ENCODE measurements around the gene SLC10A7. TPM values are rescaled to one million over a fixed set of nuclear protein-coding genes. Genes with fewer than 3 reads are reported as not detected.

SLC10A7 gene
- total and polyA plus RNA-seq, 8 donors: 1.8 to 36.0 (median 10.4) TPM

GRCh38 chr4:146318894-146319293, 202.8 kb downstream of the SLC10A7 start:
- Histone ChIP-seq H3K27me3 (no peaks in the 10 kb centered on the region), H3K4me3 (no peak overlapping the region), H3K27ac (no peak overlapping the region), H3K4me1 (no peaks in the 10 kb centered on the region), H3K36me3 (no peaks in the 10 kb centered on the region), H3K9me3 (no peaks in the 10 kb centered on the region)
- intact Hi-C loops (cut with DNase I; ENCODE audit: low total_unique reads): no loop called here
- no peak for TF ChIP-seq POLR2AphosphoS5 (IDR thresholded peaks at IDR 0.05)
- TF ChIP-seq, protein P1, sequence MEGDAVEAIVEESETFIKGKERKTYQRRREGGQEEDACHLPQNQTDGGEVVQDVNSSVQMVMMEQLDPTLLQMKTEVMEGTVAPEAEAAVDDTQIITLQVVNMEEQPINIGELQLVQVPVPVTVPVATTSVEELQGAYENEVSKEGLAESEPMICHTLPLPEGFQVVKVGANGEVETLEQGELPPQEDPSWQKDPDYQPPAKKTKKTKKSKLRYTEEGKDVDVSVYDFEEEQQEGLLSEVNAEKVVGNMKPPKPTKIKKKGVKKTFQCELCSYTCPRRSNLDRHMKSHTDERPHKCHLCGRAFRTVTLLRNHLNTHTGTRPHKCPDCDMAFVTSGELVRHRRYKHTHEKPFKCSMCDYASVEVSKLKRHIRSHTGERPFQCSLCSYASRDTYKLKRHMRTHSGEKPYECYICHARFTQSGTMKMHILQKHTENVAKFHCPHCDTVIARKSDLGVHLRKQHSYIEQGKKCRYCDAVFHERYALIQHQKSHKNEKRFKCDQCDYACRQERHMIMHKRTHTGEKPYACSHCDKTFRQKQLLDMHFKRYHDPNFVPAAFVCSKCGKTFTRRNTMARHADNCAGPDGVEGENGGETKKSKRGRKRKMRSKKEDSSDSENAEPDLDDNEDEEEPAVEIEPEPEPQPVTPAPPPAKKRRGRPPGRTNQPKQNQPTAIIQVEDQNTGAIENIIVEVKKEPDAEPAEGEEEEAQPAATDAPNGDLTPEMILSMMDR (IDR thresholded peaks at IDR 0.05): no peak
- no peak for TF ChIP-seq EP300 (IDR thresholded peaks at IDR 0.05)
- no peak for TF ChIP-seq POLR2A (IDR thresholded peaks at IDR 0.05)
- no peak for DNase-seq

GRCh38 chr4:146317783-146318182, 204.0 kb downstream of the SLC10A7 start:
- Histone ChIP-seq H3K27ac (no peak overlapping the region), H3K36me3 (no peaks in the 10 kb centered on the region), H3K4me3 (no peak overlapping the region), H3K27me3 (no peaks in the 10 kb centered on the region), H3K9me3 (no peaks in the 10 kb centered on the region), H3K4me1 (no peaks in the 10 kb centered on the region)
- WGBS, 5 donors: 94 to 100% (median 96%) methylated on average over 1 of the region's 1 CpG
- no peak for DNase-seq
- TF ChIP-seq, protein P1 (IDR thresholded peaks at IDR 0.05): no peak
- TF ChIP-seq POLR2A (IDR thresholded peaks at IDR 0.05) (no peak), EP300 (IDR thresholded peaks at IDR 0.05) (no peak), POLR2AphosphoS5 (IDR thresholded peaks at IDR 0.05) (no peak)
- intact Hi-C loops (cut with DNase I; ENCODE audit: low total_unique reads): no loop called here

- no peak for DNase-seq
- H3K36me3 ChIP-seq: no peaks in the 10 kb centered on the region
These were observed 206.6 kb downstream of the SLC10A7 start for GRCh38 chr4:146315184-146315583.

GRCh38 chr4:146311238-146311970, 210.3 kb downstream of the SLC10A7 start:
- Histone ChIP-seq H3K27ac (no peak overlapping the region), H3K36me3 (no peaks in the 10 kb centered on the region), H3K9me3 (no peaks in the 10 kb centered on the region), H3K27me3 (no peaks in the 10 kb centered on the region), H3K4me1 (no peaks in the 10 kb centered on the region), H3K4me3 (no peak overlapping the region)
- TF ChIP-seq, protein P1 (IDR thresholded peaks at IDR 0.05): no peak
- no peak for TF ChIP-seq POLR2AphosphoS5 (IDR thresholded peaks at IDR 0.05)
- TF ChIP-seq EP300 (IDR thresholded peaks at IDR 0.05): no peak
- no peak for TF ChIP-seq POLR2A (IDR thresholded peaks at IDR 0.05)
- DNase-seq: peak in 1 of 2 donors; percentile 13
- intact Hi-C loops (cut with DNase I; ENCODE audit: low total_unique reads): no loop called here
- 54 to 79% (median 68%) methylated on average over 3 of the region's 3 CpGs for WGBS, 5 donors

More at GRCh38 chr4:146315184-146315583, 206.6 kb downstream of the SLC10A7 start:
- no peaks in the 10 kb centered on the region for H3K9me3 ChIP-seq
- TF ChIP-seq POLR2AphosphoS5 (IDR thresholded peaks at IDR 0.05) (no peak), POLR2A (IDR thresholded peaks at IDR 0.05) (no peak), EP300 (IDR thresholded peaks at IDR 0.05) (no peak)
- TF ChIP-seq, protein P1 (IDR thresholded peaks at IDR 0.05): no peak
- H3K4me3 ChIP-seq: no peak overlapping the region
- no peaks in the 10 kb centered on the region for H3K27me3 ChIP-seq
- 94 to 100% (median 98%) methylated on average over 1 of the region's 1 CpG for WGBS, 5 donors
- H3K27ac ChIP-seq: no peak overlapping the region
- no peaks in the 10 kb centered on the region for H3K4me1 ChIP-seq
- intact Hi-C loops (cut with DNase I; ENCODE audit: low total_unique reads): no loop called here
